Measurements from ENCODE around the gene CATSPER3. TPM values are rescaled to one million over a fixed set of nuclear protein-coding genes. Genes with fewer than 3 reads are reported as not detected.

CATSPER3 gene
- total and polyA plus RNA-seq, 2 of the 13 experiments (the other 11 are each of a cell fraction or from before 2014, with no cell fraction given), result 0.33 to 0.37 TPM

DNA sequence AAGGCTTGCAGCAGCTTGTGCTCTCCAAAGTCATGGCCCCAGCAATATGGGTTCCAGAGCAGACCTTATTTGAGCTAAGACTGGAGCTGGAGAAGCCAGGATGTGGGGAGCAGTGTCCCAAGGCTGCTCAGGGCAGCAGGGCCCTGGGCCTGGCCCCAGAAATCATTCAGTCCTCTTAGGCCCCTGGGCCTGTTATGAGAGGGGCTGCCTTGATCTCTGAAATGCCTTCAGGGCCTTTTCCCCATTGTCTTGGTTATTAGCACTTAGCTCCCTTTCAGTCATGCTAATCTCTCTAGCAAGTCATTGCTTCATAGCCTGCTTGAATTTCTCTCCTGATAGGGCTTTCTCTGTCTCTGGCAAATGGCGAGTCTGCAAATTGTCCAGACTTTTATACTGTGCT lies 9.1 kb downstream of the CATSPER3 start:
- intact Hi-C loops (cut with micrococcal nuclease; ENCODE audit: unreplicated experiment), result no loop called here
- H3K4me3 ChIP-seq (replicated peaks in 1 of 3; ENCODE audit: insufficient read depth in 1 of 3, low read depth in 2 of 3, low read length in 3 of 3), result no peak overlapping the region

DNA sequence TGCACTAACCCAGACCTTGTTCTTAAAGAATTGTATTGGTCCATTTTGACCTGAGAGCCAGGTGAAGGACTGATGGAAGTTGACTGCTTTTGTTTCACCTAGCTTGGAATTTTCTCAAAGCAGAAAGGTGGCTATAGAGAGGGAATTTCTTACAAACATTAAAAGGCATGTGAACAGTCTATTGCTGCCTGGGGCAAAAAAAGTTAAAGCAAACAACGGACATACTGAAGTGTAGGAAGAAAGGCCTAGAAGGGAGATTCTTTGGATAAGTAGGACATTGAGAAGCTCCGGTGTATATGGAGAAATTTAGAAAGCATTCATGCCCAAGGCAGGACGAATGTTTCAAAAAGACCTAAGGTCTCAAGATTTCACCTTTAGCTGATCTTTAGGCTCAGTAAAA lies 11.7 kb downstream of the CATSPER3 start:
- Histone ChIP-seq H3K4me2 (ENCODE audit: low read depth, low read length) (no peak overlapping the region), H2AFZ (ENCODE audit: low read length) (no peak overlapping the region), H3K79me2 (ENCODE audit: insufficient read depth, low read length) (no peaks in the 10 kb centered on the region), H3K4me1 (ENCODE audit: insufficient read depth, low read length) (peaks cover 15% of the 10 kb centered on the region), H3K36me3 (replicated peaks in 1 of 2; ENCODE audit: control insufficient read depth in 1 of 2, insufficient read depth in 2 of 2, low read length in 2 of 2) (no peaks in the 10 kb centered on the region), H3K9ac (ENCODE audit: insufficient read depth, low read depth, low read length) (no peak overlapping the region), H3K9me3 (ENCODE audit: low read length) (peaks cover 31% of the 10 kb centered on the region), H3K27me3 (ENCODE audit: control insufficient read depth in 1 of 2, insufficient read depth in 2 of 2, low read length in 2 of 2) (no peaks in the 10 kb centered on the region), H3K27ac (ENCODE audit: extremely low read length, insufficient read depth, low read length) (no peak overlapping the region), H4K20me1 (ENCODE audit: insufficient read depth, low read length) (no peaks in the 10 kb centered on the region), H3K4me3 (replicated peaks in 1 of 3; ENCODE audit: insufficient read depth in 1 of 3, low read depth in 2 of 3, low read length in 3 of 3) (no peak overlapping the region)
- BruUV-seq (replicated peaks), result no TSS peak
- ChIA-PET CTCF (ENCODE audit: low intra/inter-chr PET ratio, low total read pairs) (no interaction called here), POLR2A (interaction anchor here (1.0 kb wide), 1 partner anchor 14 kb away, joined by 4 read pairs; no protein-coding TSS in a partner anchor)
- in situ Hi-C loops (cut with HindIII; ENCODE audit: extremely low pct_ligation_motif_present, low pct_unique_long_range_greater_than_20kb) (no loop called here), intact Hi-C loops (cut with micrococcal nuclease; ENCODE audit: unreplicated experiment) (no loop called here)
- DNase-seq (ENCODE audit: low spot score), result no peak
- FAIRE-seq, result no peak
- TF ChIP-seq ZFP82 (CRISPR knock-in tag; IDR thresholded peaks at IDR 0.05; ENCODE audit: borderline replicate concordance) (no peak), ZNF234 (CRISPR knock-in tag; conservative IDR thresholded peaks at IDR 0.05) (no peak), ZNF749 (CRISPR knock-in tag; IDR thresholded peaks at IDR 0.05; ENCODE audit: borderline replicate concordance) (no peak), NRL (CRISPR knock-in tag; IDR thresholded peaks at IDR 0.05; ENCODE audit: borderline replicate concordance) (no peak)
- no peak for ATAC-seq
- 78% methylated on average over 3 of the region's 3 CpGs for WGBS (ENCODE audit: low lambda C conversion rate)

More for the DNA sequence above, 9.1 kb downstream of the CATSPER3 start:
- WGBS (ENCODE audit: low lambda C conversion rate), result 96% methylated on average over 1 of the region's 1 CpG
- Histone ChIP-seq H3K4me1 (ENCODE audit: insufficient read depth, low read length) (peaks cover 15% of the 10 kb centered on the region), H3K9me3 (ENCODE audit: low read length) (peaks cover 23% of the 10 kb centered on the region), H2AFZ (ENCODE audit: low read length) (no peak overlapping the region), H3K36me3 (replicated peaks in 1 of 2; ENCODE audit: control insufficient read depth in 1 of 2, insufficient read depth in 2 of 2, low read length in 2 of 2) (no peaks in the 10 kb centered on the region), H3K79me2 (ENCODE audit: insufficient read depth, low read length) (no peaks in the 10 kb centered on the region), H3K4me2 (ENCODE audit: low read depth, low read length) (no peak overlapping the region), H3K27ac (ENCODE audit: extremely low read length, insufficient read depth, low read length) (no peak overlapping the region), H3K27me3 (ENCODE audit: control insufficient read depth in 1 of 2, insufficient read depth in 2 of 2, low read length in 2 of 2) (no peaks in the 10 kb centered on the region), H4K20me1 (ENCODE audit: insufficient read depth, low read length) (no peaks in the 10 kb centered on the region), H3K9ac (ENCODE audit: insufficient read depth, low read depth, low read length) (no peak overlapping the region)
- POLR2A ChIA-PET, result no interaction called here
- no peak for ATAC-seq
- in situ Hi-C loops (cut with HindIII; ENCODE audit: extremely low pct_ligation_motif_present, low pct_unique_long_range_greater_than_20kb), result no loop called here
- no peak for FAIRE-seq
- CTCF ChIA-PET (ENCODE audit: low intra/inter-chr PET ratio, low total read pairs), result no interaction called here
- DNase-seq (ENCODE audit: low spot score), result no peak
- no TSS peak for BruUV-seq (replicated peaks)
- TF ChIP-seq ZNF589 (CRISPR knock-in tag; conservative IDR thresholded peaks at IDR 0.05) (no peak), NR1H2 (CRISPR knock-in tag; IDR thresholded peaks at IDR 0.05; ENCODE audit: borderline replicate concordance, low read depth) (no peak), ZNF691 (CRISPR knock-in tag; IDR thresholded peaks at IDR 0.05; ENCODE audit: borderline replicate concordance, low read depth) (no peak), KLF11 (CRISPR knock-in tag; IDR thresholded peaks at IDR 0.05) (no peak), DPF2 (CRISPR knock-in tag; IDR thresholded peaks at IDR 0.05; ENCODE audit: borderline replicate concordance, low read depth) (no peak), ZNF737 (CRISPR knock-in tag; IDR thresholded peaks at IDR 0.05; ENCODE audit: borderline replicate concordance) (no peak), MYC (CRISPR knock-in tag; IDR thresholded peaks at IDR 0.05; ENCODE audit: borderline replicate concordance) (no peak), SIN3B (IDR thresholded peaks at IDR 0.05; ENCODE audit: low read length) (no peak), ZC3H4 (CRISPR knock-in tag; IDR thresholded peaks at IDR 0.05; ENCODE audit: borderline replicate concordance) (no peak), TCF12 (IDR thresholded peaks at IDR 0.05) (no peak), TCF12 (CRISPR knock-in tag; IDR thresholded peaks at IDR 0.05) (no peak)
